HepG2 (cell line): ENCODE results near the gene SMYD5. TPM values are rescaled to one million over a fixed set of nuclear protein-coding genes. Genes with fewer than 3 reads are reported as not detected.

Source experiments
- GTF3A ChIP-seq: sonication (generic); formaldehyde crosslinking; conservative IDR thresholded peaks from 2 replicates; pipeline ENCODE4 v1.4.0; 2020; ENCODE audit warnings: mild to moderate bottlenecking, missing genetic modification reagents
- HOXA3 ChIP-seq: sonication (generic); formaldehyde crosslinking; IDR thresholded peaks from 2 replicates; pipeline ENCODE4 v1.5.0; 2020; ENCODE audit warnings: missing genetic modification reagents
- KLF11 ChIP-seq: IDR thresholded peaks from 2 replicates; pipeline ENCODE4 v1.6.1; 2016; ENCODE audit warnings: missing compliant biosample characterization
- NRL ChIP-seq: sonication (generic); formaldehyde crosslinking; IDR thresholded peaks from 2 replicates; pipeline ENCODE4 v1.5.0; 2020; ENCODE audit warnings: missing genetic modification reagents, mild to moderate bottlenecking, moderate library complexity, borderline replicate concordance
- RAD51 ChIP-seq: fragments of 450-650 bp; IDR thresholded peaks from 2 replicates; pipeline ENCODE4 v1.6.1; 2016; ENCODE audit warnings: borderline replicate concordance
- RFXANK ChIP-seq: IDR thresholded peaks from 2 replicates; pipeline ENCODE4 v1.6.1; 2016
- ZNF10 ChIP-seq: sonication (generic); formaldehyde crosslinking; IDR thresholded peaks from 2 replicates; pipeline ENCODE4 v1.4.0; 2020; ENCODE audit warnings: mild to moderate bottlenecking, low read depth, missing genetic modification reagents, borderline replicate concordance
- ZNF282 ChIP-seq: fragments of 450-650 bp; IDR thresholded peaks from 2 replicates; pipeline ENCODE4 v1.6.1; 2018; ENCODE audit not compliant: partially characterized antibody
- ZNF570 ChIP-seq: sonication (generic); formaldehyde crosslinking; IDR thresholded peaks from 2 replicates; pipeline ENCODE4 v1.4.0; 2020; ENCODE audit warnings: mild to moderate bottlenecking, missing genetic modification reagents, borderline replicate concordance
- ZNF615 ChIP-seq: sonication (generic); formaldehyde crosslinking; IDR thresholded peaks from 2 replicates; pipeline ENCODE4 v1.5.0; 2020; ENCODE audit warnings: mild to moderate bottlenecking, missing genetic modification reagents, borderline replicate concordance
- ZNF670 ChIP-seq: sonication (generic); formaldehyde crosslinking; IDR thresholded peaks from 2 replicates; pipeline ENCODE4 v1.8.0; 2022; ENCODE audit warnings: mild to moderate bottlenecking, missing genetic modification reagents, borderline replicate concordance
- polyA plus RNA-seq, 8 experiments: library from polyadenylated mRNA; depleted of rRNA in 3 of 8; stranded (reverse) in 7 of 8; unstranded in 1 of 8; fragments of >200 nt; fragmentation: Illumina TruSeq in 4 of 8; extraction: Trizol in 4 of 8; gene quantifications; 2 replicates each; pipeline versions ENCODE4 v1.2.1 to v1.2.3, GENCODE V29; 2011 to 2016; ENCODE audit warnings: low read depth in 4 of 8, missing spikeins in 1 of 8, mixed read lengths in 1 of 8; ENCODE audit not compliant: insufficient read depth in 1 of 8
- total RNA-seq, 5 experiments: library from RNA; depleted of rRNA; stranded (reverse); fragments of >200 nt; fragmentation: Illumina TruSeq; extraction: Trizol; gene quantifications; 2 replicates each; pipeline ENCODE4 v1.2.3, GENCODE V29; 2016; ENCODE audit warnings: low read depth in 1 of 5
- TF ChIP-seq, protein P1 (sequence below): sonication (generic); formaldehyde crosslinking; IDR thresholded peaks from 2 replicates; pipeline ENCODE4 v1.5.0; 2020; ENCODE audit warnings: mild to moderate bottlenecking, missing genetic modification reagents
- TF ChIP-seq, protein P2 (sequence below): sonication (generic); formaldehyde crosslinking; IDR thresholded peaks from 2 replicates; pipeline ENCODE4 v1.9.0; 2021; ENCODE audit warnings: missing genetic modification reagents, mild to moderate bottlenecking, borderline replicate concordance
- TF ChIP-seq, protein P3 (sequence below): sonication (generic); formaldehyde crosslinking; conservative IDR thresholded peaks from 2 replicates; pipeline ENCODE4 v1.4.0; 2020; ENCODE audit warnings: missing genetic modification reagents
- TF ChIP-seq, protein P4 (sequence below): sonication (generic); formaldehyde crosslinking; IDR thresholded peaks from 2 replicates; pipeline ENCODE4 v1.8.1; 2023; ENCODE audit warnings: missing genetic modification reagents, mild to moderate bottlenecking, borderline replicate concordance
- TF ChIP-seq, protein P5 (sequence below): sonication (generic); formaldehyde crosslinking; IDR thresholded peaks from 2 replicates; pipeline ENCODE4 v1.4.0; 2020; ENCODE audit warnings: mild to moderate bottlenecking, missing genetic modification reagents
- TF ChIP-seq, protein P6 (sequence below): sonication (generic); formaldehyde crosslinking; IDR thresholded peaks from 2 replicates; pipeline ENCODE4 v1.4.0; 2020; ENCODE audit warnings: missing genetic modification reagents, borderline replicate concordance

Gene SMYD5
- total and polyA plus RNA-seq, 2 of the 13 experiments (the other 11 are each of a cell fraction or from before 2014, with no cell fraction given), result 55.8 to 70.4 TPM

DNA sequence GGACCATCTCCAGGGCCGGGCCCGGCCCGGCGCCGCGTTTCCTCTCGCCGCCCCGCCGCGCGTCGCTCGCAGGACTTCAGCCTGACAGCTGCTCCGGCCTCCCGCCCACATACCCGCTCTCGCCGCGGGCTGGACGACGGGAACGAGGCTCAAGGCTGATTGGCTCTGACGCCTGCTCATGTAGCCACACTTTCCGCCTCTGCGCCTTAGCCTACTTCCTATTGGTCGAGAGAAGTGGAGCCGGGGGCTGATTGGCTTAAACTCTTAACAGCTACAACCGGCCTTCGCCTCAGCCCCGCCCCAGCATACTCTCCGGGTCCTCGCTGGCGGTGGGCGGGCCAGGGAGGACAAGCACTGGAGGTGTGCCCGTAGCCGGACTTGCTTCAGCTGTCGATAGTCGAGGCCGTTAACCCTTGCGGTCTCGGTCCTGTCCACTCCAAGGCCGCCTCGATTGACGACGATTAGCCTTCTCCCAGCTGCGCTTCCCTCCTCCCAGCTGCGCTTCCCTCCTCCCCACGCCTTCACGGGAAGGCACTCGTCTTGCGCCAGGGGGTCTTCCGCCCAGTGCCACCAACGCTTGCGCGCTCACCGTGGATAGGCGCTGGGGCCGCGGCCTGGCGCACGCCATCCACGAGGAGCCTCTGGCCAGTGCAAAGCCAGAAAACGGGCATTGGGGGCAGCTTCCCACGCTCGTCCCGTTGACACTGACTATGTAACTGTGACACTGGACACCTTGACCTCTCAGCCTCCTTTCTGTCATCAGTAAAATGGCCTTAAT lies 19.3 kb downstream of the SMYD5 start, which contains the start of gene PRADC1 (continued):
- TF ChIP-seq RAD51, result no peak
- peak; percentile 64; the same call in 1 of the 2 replicates for TF ChIP-seq KLF11 (CRISPR knock-in tag)
- TF ChIP-seq, protein P1, sequence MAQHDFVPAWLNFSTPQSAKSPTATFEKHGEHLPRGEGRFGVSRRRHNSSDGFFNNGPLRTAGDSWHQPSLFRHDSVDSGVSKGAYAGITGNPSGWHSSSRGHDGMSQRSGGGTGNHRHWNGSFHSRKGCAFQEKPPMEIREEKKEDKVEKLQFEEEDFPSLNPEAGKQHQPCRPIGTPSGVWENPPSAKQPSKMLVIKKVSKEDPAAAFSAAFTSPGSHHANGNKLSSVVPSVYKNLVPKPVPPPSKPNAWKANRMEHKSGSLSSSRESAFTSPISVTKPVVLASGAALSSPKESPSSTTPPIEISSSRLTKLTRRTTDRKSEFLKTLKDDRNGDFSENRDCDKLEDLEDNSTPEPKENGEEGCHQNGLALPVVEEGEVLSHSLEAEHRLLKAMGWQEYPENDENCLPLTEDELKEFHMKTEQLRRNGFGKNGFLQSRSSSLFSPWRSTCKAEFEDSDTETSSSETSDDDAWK (CRISPR knock-in tag), result no peak
- TF ChIP-seq ZNF570 (CRISPR knock-in tag), result no peak
- TF ChIP-seq ZNF10 (CRISPR knock-in tag), result no peak
- TF ChIP-seq, protein P2, sequence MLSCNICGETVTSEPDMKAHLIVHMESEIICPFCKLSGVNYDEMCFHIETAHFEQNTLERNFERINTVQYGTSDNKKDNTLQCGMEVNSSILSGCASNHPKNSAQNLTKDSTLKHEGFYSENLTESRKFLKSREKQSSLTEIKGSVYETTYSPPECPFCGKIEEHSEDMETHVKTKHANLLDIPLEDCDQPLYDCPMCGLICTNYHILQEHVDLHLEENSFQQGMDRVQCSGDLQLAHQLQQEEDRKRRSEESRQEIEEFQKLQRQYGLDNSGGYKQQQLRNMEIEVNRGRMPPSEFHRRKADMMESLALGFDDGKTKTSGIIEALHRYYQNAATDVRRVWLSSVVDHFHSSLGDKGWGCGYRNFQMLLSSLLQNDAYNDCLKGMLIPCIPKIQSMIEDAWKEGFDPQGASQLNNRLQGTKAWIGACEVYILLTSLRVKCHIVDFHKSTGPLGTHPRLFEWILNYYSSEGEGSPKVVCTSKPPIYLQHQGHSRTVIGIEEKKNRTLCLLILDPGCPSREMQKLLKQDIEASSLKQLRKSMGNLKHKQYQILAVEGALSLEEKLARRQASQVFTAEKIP (CRISPR knock-in tag), result no peak
- TF ChIP-seq RFXANK (CRISPR knock-in tag), result peak; percentile 79; the same call in 1 of the 2 replicates
- TF ChIP-seq, protein P3, sequence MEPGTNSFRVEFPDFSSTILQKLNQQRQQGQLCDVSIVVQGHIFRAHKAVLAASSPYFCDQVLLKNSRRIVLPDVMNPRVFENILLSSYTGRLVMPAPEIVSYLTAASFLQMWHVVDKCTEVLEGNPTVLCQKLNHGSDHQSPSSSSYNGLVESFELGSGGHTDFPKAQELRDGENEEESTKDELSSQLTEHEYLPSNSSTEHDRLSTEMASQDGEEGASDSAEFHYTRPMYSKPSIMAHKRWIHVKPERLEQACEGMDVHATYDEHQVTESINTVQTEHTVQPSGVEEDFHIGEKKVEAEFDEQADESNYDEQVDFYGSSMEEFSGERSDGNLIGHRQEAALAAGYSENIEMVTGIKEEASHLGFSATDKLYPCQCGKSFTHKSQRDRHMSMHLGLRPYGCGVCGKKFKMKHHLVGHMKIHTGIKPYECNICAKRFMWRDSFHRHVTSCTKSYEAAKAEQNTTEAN (CRISPR knock-in tag), result no peak; the same call in 1 of the 2 replicates
- no peak for TF ChIP-seq ZNF282
- TF ChIP-seq, protein P4, sequence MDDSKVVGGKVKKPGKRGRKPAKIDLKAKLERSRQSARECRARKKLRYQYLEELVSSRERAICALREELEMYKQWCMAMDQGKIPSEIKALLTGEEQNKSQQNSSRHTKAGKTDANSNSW, result no peak
- peak; percentile 84 for TF ChIP-seq NRL (CRISPR knock-in tag)
- TF ChIP-seq, protein P5, sequence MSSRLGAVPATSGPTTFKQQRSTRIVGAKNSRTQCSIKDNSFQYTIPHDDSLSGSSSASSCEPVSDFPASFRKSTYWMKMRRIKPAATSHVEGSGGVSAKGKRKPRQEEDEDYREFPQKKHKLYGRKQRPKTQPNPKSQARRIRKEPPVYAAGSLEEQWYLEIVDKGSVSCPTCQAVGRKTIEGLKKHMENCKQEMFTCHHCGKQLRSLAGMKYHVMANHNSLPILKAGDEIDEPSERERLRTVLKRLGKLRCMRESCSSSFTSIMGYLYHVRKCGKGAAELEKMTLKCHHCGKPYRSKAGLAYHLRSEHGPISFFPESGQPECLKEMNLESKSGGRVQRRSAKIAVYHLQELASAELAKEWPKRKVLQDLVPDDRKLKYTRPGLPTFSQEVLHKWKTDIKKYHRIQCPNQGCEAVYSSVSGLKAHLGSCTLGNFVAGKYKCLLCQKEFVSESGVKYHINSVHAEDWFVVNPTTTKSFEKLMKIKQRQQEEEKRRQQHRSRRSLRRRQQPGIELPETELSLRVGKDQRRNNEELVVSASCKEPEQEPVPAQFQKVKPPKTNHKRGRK (CRISPR knock-in tag), result no peak
- TF ChIP-seq, protein P6, sequence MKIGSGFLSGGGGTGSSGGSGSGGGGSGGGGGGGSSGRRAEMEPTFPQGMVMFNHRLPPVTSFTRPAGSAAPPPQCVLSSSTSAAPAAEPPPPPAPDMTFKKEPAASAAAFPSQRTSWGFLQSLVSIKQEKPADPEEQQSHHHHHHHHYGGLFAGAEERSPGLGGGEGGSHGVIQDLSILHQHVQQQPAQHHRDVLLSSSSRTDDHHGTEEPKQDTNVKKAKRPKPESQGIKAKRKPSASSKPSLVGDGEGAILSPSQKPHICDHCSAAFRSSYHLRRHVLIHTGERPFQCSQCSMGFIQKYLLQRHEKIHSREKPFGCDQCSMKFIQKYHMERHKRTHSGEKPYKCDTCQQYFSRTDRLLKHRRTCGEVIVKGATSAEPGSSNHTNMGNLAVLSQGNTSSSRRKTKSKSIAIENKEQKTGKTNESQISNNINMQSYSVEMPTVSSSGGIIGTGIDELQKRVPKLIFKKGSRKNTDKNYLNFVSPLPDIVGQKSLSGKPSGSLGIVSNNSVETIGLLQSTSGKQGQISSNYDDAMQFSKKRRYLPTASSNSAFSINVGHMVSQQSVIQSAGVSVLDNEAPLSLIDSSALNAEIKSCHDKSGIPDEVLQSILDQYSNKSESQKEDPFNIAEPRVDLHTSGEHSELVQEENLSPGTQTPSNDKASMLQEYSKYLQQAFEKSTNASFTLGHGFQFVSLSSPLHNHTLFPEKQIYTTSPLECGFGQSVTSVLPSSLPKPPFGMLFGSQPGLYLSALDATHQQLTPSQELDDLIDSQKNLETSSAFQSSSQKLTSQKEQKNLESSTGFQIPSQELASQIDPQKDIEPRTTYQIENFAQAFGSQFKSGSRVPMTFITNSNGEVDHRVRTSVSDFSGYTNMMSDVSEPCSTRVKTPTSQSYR (CRISPR knock-in tag), result no peak
- no peak for TF ChIP-seq ZNF670 (CRISPR knock-in tag)
- no peak for TF ChIP-seq ZNF615
- TF ChIP-seq GTF3A, result 0 out of 2 replicates have a peak, but pooled peaks have one; percentile 12
- TF ChIP-seq HOXA3, result peak; percentile 82
